GM21423 (cell line): ENCODE measurements around the gene SMC5.
"Not testable (repeated sequence)": the region's sequence is repeated elsewhere in the genome, so short reads cannot be mapped to it uniquely, and the experiment has no call there.

Experiments
- ATAC-seq: cut with Tn5 transposase; IDR thresholded peaks from one replicate; pipeline ENCODE4 v1.9.1; 2021; ENCODE audit warnings: mild to moderate bottlenecking, moderate library complexity; ENCODE audit not compliant: unreplicated experiment

Gene SMC5

GRCh38 chr9:70355801-70356200, 97.0 kb downstream of the SMC5 start:
- ATAC-seq: no peak

DNA sequence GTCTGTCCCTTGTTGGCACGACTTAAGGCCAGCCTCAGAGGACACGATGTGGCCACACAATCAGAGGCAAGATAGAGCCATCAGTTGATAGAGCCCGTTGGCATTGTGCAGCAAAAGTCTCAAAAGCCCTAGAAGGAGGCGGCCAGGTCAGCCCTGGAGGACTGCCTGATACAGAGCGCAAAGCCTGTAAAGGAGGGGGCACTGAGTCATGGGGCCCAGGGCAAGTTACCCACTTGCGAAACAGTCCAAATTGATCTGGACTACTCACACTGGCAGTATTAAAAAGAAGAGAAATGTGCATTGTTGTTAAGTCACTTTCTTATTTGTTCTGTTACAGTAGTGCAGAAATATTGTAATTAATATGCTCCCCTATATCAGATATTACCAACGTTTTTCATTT, 104.2 kb downstream of the SMC5 start:
- ATAC-seq: no peak

GRCh38 chr9:70363760-70364159, 105.0 kb downstream of the SMC5 start:
- no peak for ATAC-seq

DNA sequence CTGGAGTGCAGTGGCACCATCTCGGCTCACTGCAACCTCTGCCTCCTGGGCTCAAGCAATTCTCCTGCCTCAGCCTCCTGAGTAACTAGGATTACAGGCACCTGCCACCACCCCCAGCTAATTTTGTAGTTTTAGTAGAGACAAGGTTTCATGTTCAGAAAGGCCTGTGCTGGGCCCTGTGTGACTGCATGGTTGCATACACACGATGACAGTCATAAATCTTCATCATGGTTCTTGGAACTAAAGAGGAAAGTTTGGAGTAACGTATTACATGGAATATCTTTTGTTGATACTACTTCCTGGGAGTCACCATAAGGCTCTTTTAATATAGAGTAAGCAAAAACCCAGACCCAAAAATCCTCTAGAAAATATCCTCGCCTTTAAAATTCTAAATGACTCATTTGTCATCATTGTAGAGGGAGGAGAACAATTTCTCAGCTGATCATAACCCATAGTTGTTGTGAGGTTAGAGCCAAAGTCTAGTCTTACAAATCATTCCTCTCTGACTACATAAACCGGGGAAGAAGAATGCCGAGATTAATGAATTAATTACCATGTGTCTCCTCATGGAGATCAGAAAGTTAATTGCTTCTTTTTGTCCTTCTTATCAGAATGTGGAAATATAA, 108.6 kb downstream of the SMC5 start:
- ATAC-seq: no peak

- ATAC-seq: no peak
Measured at GRCh38 chr9:70374962-70375618, 116.3 kb downstream of the SMC5 start.

DNA sequence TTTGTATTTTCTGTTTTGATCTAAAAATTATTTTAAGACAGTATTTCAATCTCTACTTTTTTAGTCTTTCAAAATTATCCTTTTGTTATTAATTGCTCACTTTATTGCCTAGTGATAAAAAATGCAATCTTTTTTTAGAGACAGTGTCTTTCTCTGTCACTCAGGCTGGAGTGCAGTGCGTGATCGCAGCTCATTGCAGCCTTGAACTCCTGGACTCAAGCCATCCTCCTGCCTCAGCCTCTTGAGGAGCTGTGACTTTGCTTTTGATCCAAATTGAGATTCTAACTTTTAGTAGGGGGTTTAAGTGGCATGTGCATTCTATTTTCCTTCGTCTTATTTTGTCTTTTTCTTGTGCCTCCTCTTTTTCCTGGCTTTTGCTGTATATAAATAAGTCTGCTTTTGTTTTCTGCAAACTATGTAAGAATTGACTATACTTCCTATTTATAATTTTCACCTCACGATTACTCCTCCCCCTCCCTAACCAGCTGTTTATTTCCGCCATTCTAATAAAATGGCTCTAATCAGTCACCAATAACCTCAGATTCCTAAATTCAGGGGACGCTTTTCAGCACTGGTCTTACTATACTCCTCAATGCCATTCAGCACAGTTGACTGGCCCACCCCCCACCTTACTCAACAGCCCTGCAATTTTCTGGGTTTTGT, 123.4 kb downstream of the SMC5 start:
- ATAC-seq: no peak

- ATAC-seq: no peak
Measured at GRCh38 chr9:70382709-70383605, 124.2 kb downstream of the SMC5 start.

DNA sequence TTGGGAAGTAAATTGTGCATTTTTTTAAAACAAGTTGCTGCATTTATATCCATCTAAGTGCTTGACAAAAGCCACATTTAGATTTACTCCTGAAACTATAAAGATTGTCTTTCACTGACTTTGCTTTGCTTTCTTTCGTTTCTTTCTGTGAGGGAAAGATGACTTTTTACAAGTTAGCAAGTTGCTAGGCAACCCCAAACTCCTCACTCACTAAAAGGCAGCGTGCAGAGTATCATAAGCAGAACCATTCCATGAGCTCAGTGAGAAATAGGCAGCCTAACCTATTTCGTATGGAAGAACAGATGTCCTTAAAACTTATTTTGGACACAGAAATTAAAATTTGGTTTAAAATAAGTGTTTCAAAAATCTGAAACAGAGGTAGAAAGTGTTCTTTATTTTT, 126.6 kb downstream of the SMC5 start:
- ATAC-seq: no peak

DNA sequence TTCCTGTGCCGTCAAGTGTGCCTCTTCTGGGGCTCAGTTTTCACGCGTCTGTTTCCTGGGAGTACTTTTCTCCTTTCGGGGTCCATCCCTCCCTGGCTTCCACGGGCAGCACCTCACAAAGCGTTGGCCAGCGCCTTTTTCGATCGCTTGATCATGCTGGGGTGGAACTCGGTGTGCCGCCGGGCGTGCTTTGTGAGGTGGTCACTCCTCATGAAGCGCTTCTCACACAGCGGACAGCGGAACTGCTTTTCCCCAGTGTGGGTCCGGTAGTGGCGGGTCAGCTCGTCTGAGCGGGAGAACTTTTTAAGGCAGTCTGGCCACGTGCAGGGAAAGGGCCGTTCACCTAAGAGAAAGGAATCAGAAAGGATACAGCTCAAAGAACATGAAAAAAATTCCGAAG, 128.9 kb downstream of the SMC5 start:
- ATAC-seq: no peak

DNA sequence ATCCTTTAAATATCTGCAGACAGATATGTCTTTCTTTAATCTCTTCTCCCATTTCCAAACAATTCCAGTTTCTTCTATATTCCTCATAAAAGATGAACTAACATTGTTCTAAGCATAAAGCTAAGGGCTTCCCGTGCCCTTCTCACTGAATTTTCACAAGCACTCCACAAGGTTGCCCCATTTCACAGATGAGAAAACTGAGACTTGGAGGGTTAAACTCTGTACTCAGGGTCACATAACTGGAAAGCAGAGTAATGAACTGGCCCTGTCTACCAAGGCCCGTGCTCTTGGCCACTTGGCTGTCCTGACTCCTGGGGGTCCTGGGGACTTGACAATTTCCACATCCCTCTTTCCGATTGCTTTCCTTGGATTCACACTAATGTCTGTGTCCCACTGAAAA, 130.4 kb downstream of the SMC5 start:
- ATAC-seq: no peak

DNA sequence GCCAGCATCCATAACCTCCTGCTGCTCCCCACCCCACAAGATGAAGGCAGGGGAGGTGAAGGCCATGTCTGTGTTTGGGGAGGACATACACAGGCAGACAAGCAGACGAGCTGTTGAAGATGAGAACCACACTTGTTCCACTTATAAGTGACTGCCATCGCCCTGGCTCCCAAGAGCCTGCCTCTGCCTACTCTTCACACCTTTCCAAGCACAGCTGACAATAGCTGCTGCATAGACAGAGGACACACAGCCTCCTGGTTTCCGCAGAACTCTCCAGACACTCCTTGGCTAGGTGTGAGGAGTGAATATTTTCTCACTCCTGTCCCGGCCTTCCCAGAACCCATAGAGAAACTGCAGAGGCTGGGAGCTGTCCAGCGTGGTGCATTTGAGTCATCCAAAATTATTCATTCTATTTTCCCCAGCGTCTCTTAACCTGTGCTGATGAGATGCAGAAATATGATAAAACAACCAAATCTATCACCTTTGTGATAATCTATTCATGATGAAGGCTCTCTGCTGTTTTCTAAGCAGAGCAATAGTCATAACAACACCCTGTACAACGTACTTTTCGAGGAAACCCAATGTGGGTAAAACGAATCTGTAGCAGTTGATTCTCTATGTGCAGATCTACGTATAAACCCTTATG, 131.0 kb downstream of the SMC5 start:
- no peak for ATAC-seq

GRCh38 chr9:70390933-70391341, 132.2 kb downstream of the SMC5 start:
- no peak for ATAC-seq

GRCh38 chr9:70392189-70392588, 133.4 kb downstream of the SMC5 start:
- no peak for ATAC-seq

GRCh38 chr9:70392850-70393249, 134.1 kb downstream of the SMC5 start:
- ATAC-seq: no peak

DNA sequence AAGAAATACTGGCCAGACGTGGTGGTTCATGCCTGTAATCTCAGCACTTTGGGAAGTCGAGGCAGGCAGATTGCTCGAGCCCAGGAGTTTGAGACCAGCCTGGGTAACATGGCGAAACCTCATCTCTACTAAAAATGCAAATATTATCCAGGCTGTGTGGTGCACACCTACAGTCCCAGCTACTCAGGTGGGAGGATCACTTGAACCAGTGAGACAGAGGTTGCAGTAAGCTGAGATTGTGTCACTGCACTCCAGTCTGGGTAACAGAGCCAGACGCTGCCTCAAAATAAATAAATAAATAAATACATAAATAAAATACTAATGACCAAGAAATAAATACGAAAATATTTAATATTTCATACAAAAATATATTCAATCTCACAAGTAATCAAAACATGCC, 136.9 kb downstream of the SMC5 start:
- no peak for ATAC-seq

DNA sequence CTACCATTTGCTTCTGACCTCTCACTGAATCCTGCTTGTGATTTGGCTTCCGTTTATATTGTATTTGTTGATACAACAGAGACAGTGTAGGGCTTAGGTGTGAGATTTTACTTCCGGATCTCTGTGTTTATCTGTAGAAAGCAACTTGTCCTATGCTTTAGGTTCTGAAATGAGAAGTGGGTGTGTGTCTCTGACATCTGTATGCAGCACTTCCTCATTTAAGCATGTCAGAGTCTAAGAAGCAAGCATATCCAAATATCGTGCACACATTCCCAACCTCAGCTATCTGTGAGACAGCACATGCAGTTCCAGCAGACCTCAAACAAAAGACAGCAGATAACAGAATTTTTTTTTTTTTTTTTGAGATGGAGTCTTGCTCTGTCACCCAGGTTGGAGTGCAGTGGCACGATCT, 139.4 kb downstream of the SMC5 start:
- ATAC-seq: peak; percentile 99

DNA sequence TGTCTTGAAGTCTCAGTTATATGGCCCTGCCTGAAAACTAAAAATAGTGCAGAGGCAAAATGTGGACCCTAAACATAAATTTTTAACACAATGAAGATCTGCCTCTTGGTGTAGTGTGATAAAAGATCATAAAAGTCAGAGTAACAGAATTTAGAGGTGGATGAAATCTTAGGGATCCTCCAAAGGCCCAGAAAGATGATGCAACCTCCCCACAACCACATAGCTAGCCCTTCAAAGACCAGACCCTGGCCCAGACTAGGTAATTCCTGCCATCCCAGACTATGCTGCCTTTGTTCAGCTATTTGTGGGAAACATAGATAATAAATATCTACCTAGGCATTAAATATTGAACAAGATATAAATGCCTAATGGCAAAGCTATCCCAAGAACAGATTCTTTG, 140.4 kb downstream of the SMC5 start:
- ATAC-seq: no peak

DNA sequence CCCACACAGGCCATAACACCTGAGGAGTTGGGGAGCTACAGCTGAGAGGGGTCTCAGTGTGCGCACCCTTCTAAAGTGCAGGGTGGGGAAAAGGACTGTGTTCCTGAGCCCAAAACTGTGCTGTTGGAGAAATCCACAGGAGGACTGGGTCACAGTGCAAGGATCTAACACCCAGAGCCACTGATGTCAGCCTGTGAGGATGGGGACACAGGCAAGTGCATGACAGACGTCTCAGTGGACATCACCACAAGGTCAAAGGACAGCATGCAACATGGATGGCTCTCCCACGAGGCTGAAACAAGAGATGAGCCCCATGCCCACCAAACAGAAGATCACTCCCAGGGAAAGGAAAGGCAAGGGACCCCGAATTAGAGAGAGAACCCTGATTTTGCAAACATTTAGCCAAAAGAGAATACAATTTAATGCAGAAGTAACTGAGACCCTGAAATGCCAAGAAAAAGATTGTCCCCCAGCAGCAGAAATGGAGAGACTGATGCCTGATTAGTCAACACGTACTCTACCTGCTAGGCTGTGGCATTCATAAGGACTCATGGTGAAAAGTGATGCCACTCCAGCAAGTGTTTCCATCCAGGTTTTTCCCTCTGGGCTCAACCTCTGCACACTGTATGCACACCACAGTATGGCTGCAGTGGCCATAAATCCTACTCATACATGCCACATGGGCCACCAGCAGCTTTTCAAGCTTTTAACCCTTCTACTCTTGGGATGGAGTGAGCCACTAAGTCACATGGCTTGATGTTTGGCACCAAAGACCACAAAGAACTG, 141.5 kb downstream of the SMC5 start:
- ATAC-seq: no peak

GRCh38 chr9:70401241-70401640, 142.5 kb downstream of the SMC5 start:
- ATAC-seq: not testable (repeated sequence)

- no peak for ATAC-seq
Measured at GRCh38 chr9:70402213-70402612, 143.4 kb downstream of the SMC5 start.
